WERI-Rb-1 (cell line): ENCODE measurements around the gene PLEKHA4.
A peak's percentile ranks its signal among the peaks of the same experiment; 100 is the strongest.
"Not testable (repeated sequence)": the region's sequence is repeated elsewhere in the genome, so short reads cannot be mapped to it uniquely, and the experiment has no call there.

Source experiments
- DNase-seq: peaks from one replicate; pipeline ENCODE4 v3.0.0-alpha.2; 2020
- H3K27ac ChIP-seq: fragments of 250-450 bp; sonication (Bioruptor Pico); 2 replicates; pipeline ENCODE4 v1.5.1; 2020; ENCODE audit warnings: mild to moderate bottlenecking, moderate library complexity
- H3K27me3 ChIP-seq: fragments of 250-450 bp; sonication (Bioruptor Pico); 2 replicates; pipeline ENCODE4 v1.5.1; 2021; ENCODE audit warnings: mild to moderate bottlenecking, low read depth, moderate library complexity; ENCODE audit not compliant: insufficient read depth, severe bottlenecking
- H3K36me3 ChIP-seq: fragments of 250-450 bp; sonication (Bioruptor Pico); 2 replicates; pipeline ENCODE4 v1.5.1; 2020; ENCODE audit warnings: mild to moderate bottlenecking, moderate library complexity
- H3K4me3 ChIP-seq: 2 replicates; pipeline ENCODE4 v1.5.1; 2011; ENCODE audit warnings: low read depth, mild to moderate bottlenecking, control low read depth, low read length
- H3K9me3 ChIP-seq: fragments of 250-450 bp; sonication (Bioruptor Pico); 2 replicates; pipeline ENCODE4 v1.5.1; 2021; ENCODE audit warnings: mild to moderate bottlenecking, moderate library complexity; ENCODE audit not compliant: severe bottlenecking
- CTCF ChIP-seq: IDR thresholded peaks from 2 replicates; pipeline ENCODE4 v1.5.1; 2011; ENCODE audit warnings: low read depth, mild to moderate bottlenecking, control low read depth, inconsistent platforms, low read length

PLEKHA4 gene

GRCh38 chr19:48793271-48793670, 75.1 kb downstream of the PLEKHA4 start:
- DNase-seq = peak; percentile 46
- no peak overlapping the region for H3K27ac ChIP-seq
- no peaks in the 10 kb centered on the region for H3K27me3 ChIP-seq
- TF ChIP-seq CTCF = no peak
- H3K9me3 ChIP-seq = no peaks in the 10 kb centered on the region
- H3K36me3 ChIP-seq = peaks cover 9% of the 10 kb centered on the region
- H3K4me3 ChIP-seq = no peak overlapping the region

GRCh38 chr19:48787331-48787730, 81.1 kb downstream of the PLEKHA4 start:
- not testable (repeated sequence) for DNase-seq, H3K27ac ChIP-seq, H3K27me3 ChIP-seq, H3K9me3 ChIP-seq, H3K36me3 ChIP-seq, H3K4me3 ChIP-seq
